Activated CD4-positive, alpha-beta T cell treated with anti-CD3 and anti-CD28 coated beads for 48 hours (primary cell): ENCODE results near the gene ACOX2.

ENCODE experiments used
- DNase-seq: peaks from one replicate; pipeline ENCODE4 v3.0.0-alpha.2; 2020

The ACOX2 gene

GRCh38 chr3:58536501-58537411 lies at the start of gene ACOX2:
Gene ACOX2 (minus strand): TSS chr3:58537190. CDS start chr3:58535106, 2,084 bp downstream.
- no peak for DNase-seq

- DNase-seq, result no peak
Measured at GRCh38 chr3:58585994-58586393, 49.0 kb upstream of the ACOX2 start.

- peak; percentile 77 for DNase-seq
Measured at GRCh38 chr3:58585005-58585786, 48.2 kb upstream of the ACOX2 start.

- DNase-seq, result no peak
Measured at GRCh38 chr3:58584690-58585004, 47.7 kb upstream of the ACOX2 start.

- no peak for DNase-seq
Measured at GRCh38 chr3:58581328-58582091, 44.5 kb upstream of the ACOX2 start.

GRCh38 chr3:58580826-58581327 lies 43.9 kb upstream of the ACOX2 start:
- no peak for DNase-seq

- no peak for DNase-seq
Measured at GRCh38 chr3:58578873-58579272, 41.9 kb upstream of the ACOX2 start.

- DNase-seq, result no peak
Measured at GRCh38 chr3:58577269-58577821, 40.4 kb upstream of the ACOX2 start, which contains the start of gene FAM107A. Gene FAM107A (minus strand): TSS chr3:58577391. CDS start chr3:58569860, 7,531 bp downstream.

GRCh38 chr3:58576716-58577115 lies 39.7 kb upstream of the ACOX2 start:
- DNase-seq, result no peak

GRCh38 chr3:58575971-58576652 lies 39.1 kb upstream of the ACOX2 start:
- DNase-seq, result no peak

- no peak for DNase-seq
Measured at GRCh38 chr3:58574682-58575081, 37.7 kb upstream of the ACOX2 start.

- no peak for DNase-seq
Measured at GRCh38 chr3:58574106-58574505, 37.1 kb upstream of the ACOX2 start.

- DNase-seq, result no peak
Measured at GRCh38 chr3:58573640-58574039, 36.6 kb upstream of the ACOX2 start.

- no peak for DNase-seq
Measured at GRCh38 chr3:58572634-58573230, 35.7 kb upstream of the ACOX2 start.

GRCh38 chr3:58572013-58572633 lies 35.1 kb upstream of the ACOX2 start:
- no peak for DNase-seq

- DNase-seq, result no peak
Measured at GRCh38 chr3:58570851-58571250, 33.9 kb upstream of the ACOX2 start.

GRCh38 chr3:58569287-58570001 lies 32.5 kb upstream of the ACOX2 start:
- no peak for DNase-seq

GRCh38 chr3:58568572-58569286 lies 31.7 kb upstream of the ACOX2 start:
- peak; percentile 86 for DNase-seq

- DNase-seq, result no peak
Measured at GRCh38 chr3:58567251-58567515, 30.2 kb upstream of the ACOX2 start.
